ENCODE measurements around the gene ARHGAP15.
A peak's percentile ranks its signal among the peaks of the same experiment; 100 is the strongest.

ARHGAP15 gene

DNA sequence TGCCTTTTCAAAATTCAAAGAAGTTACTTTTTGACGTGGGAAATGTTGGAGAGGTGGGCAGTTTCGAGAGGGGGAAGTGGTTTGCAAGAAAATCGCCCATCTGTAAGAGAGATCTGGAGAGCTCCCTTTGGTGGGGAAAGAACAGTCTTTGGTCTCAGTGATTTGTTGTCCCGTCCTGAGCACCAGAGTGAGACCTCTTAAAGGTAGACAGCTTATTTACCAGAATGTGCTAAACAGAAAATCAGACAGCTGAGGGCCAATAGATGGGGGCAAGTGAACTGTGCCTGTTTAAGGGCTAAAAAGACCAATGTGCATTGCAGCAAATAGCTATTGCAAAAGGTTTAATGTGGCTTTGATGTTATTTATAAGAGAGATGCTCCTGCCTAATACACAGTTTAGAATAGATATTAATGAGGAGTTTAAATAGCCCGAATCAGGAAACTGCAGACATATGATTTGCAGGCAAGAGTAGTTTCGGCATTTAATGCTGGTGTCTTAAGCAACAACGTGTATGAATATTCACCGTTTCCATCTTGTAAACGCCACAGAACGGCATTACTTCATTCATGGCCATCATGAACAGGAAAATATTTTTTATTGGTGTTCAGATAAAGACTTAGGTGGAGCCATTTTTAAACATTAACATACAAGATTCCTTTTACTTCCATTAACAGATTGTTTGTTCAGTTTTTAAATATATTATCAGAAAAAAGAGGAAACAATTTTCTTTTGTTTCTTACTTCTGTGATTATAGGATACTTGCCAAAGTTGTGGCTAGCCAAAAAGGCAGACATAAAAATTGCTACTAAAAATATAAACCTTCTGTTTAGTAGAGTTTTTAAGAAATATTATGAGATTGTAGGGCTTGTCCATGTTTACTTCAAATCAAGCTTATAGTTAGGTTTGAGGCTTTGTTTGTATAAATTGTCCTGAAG, 29.6 kb downstream of the ARHGAP15 start:
- no peak overlapping the region for H3K4me3 ChIP-seq (ENCODE audit: low read length)
- no peak for DNase-seq (ENCODE audit: low read depth)
- TF ChIP-seq, protein P1, sequence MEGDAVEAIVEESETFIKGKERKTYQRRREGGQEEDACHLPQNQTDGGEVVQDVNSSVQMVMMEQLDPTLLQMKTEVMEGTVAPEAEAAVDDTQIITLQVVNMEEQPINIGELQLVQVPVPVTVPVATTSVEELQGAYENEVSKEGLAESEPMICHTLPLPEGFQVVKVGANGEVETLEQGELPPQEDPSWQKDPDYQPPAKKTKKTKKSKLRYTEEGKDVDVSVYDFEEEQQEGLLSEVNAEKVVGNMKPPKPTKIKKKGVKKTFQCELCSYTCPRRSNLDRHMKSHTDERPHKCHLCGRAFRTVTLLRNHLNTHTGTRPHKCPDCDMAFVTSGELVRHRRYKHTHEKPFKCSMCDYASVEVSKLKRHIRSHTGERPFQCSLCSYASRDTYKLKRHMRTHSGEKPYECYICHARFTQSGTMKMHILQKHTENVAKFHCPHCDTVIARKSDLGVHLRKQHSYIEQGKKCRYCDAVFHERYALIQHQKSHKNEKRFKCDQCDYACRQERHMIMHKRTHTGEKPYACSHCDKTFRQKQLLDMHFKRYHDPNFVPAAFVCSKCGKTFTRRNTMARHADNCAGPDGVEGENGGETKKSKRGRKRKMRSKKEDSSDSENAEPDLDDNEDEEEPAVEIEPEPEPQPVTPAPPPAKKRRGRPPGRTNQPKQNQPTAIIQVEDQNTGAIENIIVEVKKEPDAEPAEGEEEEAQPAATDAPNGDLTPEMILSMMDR (conservative IDR thresholded peaks at IDR 0.05; ENCODE audit: low read depth, low read length) = no peak

- no peak overlapping the region for H3K4me3 ChIP-seq (ENCODE audit: low read length)
- TF ChIP-seq, protein P1 (conservative IDR thresholded peaks at IDR 0.05; ENCODE audit: low read depth, low read length) = no peak
- no peak for DNase-seq (ENCODE audit: low read depth)
These were observed 30.2 kb downstream of the ARHGAP15 start for GRCh38 chr2:143159486-143159840.

DNA sequence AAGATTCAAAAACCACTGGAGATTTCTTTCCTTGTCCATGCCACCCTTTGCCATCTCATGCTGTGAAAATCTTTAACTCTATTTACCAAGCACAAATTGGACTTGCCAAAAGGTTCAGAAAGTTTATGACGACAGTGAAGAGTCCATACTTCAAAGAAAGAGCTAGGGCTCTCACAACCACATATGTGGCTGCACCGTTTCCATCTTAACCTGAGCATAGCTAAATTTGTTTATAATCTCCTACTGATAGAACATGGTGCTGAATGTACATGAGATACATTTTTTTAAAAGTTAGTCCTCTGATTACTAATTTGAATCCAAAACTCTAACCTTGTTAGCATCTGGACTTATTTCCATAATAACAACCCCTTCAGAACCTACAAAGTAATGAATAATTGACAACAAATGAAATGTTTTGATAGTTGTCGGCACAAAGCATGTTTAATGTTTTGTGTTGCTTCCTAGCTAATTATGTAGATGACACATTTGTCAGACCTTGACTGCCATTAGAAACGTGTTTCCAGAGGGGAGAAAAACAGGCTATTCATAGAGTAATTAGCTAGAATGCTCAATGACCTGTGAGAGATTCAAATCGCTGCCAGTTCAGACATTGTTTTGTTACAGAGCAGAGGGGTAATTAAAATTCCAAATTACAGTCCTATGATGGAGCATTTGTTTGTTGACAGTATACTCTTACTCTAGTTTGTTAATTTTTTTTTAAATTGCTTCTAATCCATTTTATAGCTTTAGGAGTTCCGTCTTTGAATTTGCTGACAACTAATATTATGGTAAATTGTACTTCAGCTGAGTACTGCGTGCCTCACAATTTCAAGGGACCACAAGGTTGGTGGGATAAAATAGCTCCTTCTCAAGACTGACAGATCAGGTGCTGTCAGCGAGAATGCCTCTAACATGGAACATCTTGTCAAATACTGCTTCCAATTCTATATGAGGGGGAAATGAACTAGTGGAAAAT, 31.8 kb downstream of the ARHGAP15 start:
- peak; percentile 10 for DNase-seq (ENCODE audit: low read depth)
- no peak overlapping the region for H3K4me3 ChIP-seq (ENCODE audit: low read length)
- TF ChIP-seq, protein P1 (conservative IDR thresholded peaks at IDR 0.05; ENCODE audit: low read depth, low read length) = no peak

- H3K4me3 ChIP-seq (ENCODE audit: low read length) = peak overlapping the region; percentile 25
- TF ChIP-seq, protein P1 (conservative IDR thresholded peaks at IDR 0.05; ENCODE audit: low read depth, low read length) = peak; percentile 88
- peak; percentile 14 for DNase-seq (ENCODE audit: low read depth)
These were observed 33.1 kb downstream of the ARHGAP15 start for GRCh38 chr2:143162123-143162837.

DNA sequence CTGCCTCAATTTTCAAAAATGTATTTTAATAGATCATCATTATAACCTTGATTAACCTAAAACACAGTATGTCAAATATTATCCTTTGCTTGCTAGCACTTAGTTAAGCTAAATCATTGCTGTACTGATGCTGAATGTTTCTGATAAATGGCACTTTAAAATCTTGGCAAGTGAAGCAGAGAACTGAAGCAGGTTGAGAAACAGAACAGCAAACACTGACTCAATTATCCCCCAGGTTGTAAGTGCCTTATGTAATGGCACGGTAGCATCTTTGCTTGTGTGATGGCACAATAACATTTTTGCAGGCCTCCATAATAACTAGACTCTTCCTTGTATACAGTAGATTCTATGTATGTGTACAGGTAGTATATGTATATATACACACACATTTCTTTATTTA, 33.8 kb downstream of the ARHGAP15 start:
- no peak for DNase-seq (ENCODE audit: low read depth)
- TF ChIP-seq, protein P1 (conservative IDR thresholded peaks at IDR 0.05; ENCODE audit: low read depth, low read length) = no peak
- H3K4me3 ChIP-seq (ENCODE audit: low read length) = no peak overlapping the region

GRCh38 chr2:143163499-143163898, 34.3 kb downstream of the ARHGAP15 start:
- TF ChIP-seq, protein P1 (conservative IDR thresholded peaks at IDR 0.05; ENCODE audit: low read depth, low read length) = no peak
- DNase-seq (ENCODE audit: low read depth) = no peak
- H3K4me3 ChIP-seq (ENCODE audit: low read length) = no peak overlapping the region

All from retinal pigment epithelial cell (primary cell).